GM04504 (cell line): ENCODE measurements around the gene ITPK1.

Experiments
- DNase-seq: peaks from one replicate; pipeline ENCODE4 v3.0.0-alpha.2; 2012; ENCODE audit warnings: low read depth

ITPK1 gene

GRCh38 chr14:93028724-93029076 lies 87.0 kb downstream of the ITPK1 start:
- DNase-seq, result no peak

DNA sequence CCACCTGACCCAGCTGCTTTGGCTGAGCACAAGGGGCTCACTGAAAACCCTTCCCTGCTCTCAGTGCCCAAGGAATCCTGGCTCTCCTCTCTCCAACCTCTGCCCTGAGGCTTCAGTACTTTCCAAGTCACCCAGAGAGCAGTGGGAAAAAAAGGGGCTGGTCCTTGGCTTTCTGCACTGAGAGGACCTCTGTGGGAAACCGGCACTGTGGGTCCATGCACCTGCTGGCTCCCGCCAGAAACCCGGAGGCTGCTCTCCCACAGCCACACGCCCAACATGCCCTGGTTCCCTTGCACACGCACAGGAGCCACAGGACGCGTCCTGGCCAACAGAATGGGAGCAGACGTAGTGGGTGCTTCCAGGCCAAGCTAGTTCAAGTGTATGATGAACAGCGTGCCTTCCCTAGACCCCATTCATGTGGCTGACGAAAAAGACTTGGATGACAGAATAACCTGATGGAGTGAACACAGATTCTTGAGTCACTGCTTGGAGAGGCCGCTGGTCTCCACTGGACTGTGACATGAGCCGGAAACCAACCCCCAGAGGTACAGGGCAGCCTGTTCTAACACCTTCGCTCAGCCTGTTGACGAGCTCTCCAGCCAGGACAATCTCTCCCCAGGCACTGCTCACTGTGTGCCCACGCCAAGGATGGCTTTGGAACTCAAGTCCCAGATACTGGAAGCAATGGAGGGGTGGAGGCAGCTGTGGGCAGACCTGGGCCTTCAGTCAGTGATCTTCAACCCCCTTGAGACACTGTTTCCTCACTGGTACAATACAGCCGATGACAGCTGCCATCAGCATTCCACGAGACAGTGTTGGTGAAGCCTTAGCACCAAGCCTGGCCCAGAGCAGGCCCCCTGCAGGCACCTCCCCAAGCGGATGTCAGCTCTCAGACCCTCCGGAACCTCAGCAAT lies 87.7 kb downstream of the ITPK1 start:
- DNase-seq, result no peak

GRCh38 chr14:93026339-93026738 lies 89.4 kb downstream of the ITPK1 start:
- no peak for DNase-seq

DNA sequence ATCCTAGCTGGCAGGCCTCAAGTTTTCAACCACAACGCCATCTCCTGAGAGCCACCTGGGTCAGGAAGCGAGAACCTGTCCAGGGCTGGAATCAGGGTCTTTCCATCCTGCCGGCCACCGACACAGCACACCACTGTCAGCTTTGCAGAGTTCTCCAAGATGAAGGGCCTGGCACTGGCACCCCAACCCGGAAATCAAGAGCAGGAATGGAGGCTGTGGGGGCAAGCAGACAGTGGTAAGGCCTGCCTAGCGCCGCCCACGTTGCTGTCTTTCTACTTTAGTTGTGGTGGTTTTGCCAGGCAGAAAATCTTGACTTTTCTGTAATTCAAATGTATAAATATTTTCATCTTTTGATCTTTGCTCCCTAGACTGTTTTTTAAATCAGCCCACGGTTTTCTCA lies 90.7 kb downstream of the ITPK1 start:
- no peak for DNase-seq

DNA sequence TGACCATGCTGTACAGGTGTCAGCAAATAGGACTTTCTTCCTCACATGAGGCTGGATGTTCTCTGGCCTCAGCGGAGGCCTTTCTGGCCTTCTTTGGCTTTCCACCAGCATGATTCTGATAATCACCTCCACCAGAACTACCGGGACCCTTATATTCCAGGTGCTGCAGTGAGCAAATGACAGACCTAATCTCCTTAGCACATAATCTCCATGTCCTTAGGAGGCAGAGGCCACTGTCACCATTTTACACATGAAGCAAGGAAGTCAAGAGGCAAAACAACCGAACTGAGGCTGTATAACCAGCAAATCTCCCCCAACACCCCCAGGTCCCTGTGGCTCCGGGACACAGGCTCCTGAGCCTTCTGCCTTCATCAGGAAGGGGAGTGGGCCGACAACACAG lies 91.2 kb downstream of the ITPK1 start:
- DNase-seq, result no peak

- no peak for DNase-seq
These were observed 91.8 kb downstream of the ITPK1 start for GRCh38 chr14:93023802-93024434.

DNA sequence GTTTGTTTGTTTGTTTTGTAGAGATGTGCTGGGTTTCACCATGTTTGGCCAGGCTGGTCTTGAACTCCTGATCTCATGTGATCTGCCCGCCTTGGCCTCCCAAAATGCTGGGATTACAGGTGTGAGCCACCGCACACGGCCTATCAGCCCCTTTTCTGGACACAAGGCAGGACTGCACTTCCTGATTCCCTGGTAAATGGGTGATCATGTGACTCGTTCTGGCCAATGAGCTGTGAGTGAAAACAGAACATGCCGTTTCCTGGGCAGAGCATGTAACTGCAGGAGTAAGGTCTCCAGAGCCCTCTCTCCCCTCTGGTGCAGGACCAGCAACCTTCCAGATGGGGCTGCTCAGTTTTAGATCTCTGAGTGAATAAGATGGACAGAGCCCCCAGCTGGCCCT lies 92.7 kb downstream of the ITPK1 start:
- no peak for DNase-seq

GRCh38 chr14:93019970-93020369 lies 95.8 kb downstream of the ITPK1 start:
- DNase-seq, result no peak

DNA sequence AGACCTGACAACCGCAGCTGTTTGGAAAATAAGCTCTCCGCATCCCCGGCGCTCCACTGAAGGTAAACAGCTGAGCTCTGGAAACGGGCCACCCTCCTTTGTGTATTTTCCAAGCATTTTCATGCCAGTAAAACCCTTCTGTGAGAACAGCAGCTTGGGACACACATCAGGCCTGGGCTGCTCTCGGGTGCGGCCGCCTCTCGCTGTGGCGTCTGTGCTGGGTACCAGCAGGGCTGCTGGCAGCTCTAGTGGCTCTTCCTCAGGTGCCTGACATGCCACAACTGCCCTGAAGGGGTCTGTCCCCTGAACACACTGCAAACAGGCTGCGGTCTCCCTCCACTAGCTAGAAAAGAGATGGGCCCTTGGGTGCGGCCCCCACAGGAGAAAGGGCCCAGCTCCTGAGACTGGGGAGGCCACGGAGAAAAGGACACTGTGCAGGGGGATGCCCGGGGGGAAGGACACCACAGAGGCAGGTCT lies 96.3 kb downstream of the ITPK1 start:
- DNase-seq, result no peak

DNA sequence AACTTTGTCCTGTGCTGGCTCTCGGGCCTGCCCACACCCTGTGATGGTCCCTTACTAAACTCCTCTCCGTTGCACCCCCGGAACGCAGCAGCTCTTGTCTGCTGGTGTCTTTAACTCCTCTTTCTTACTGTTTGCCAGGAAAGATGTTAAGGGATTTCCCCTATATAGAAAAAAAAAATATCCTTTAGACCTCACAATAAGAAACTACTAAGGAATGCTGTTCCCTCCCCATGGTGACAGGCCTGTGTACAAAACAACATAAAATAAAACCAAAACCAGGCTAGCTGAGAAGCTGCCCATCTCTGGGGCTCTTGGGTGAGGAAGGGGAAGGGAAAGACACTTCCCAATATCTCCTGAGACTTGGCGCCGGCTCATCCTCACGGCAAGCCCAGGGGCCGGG lies 97.4 kb downstream of the ITPK1 start:
- peak; percentile 33 for DNase-seq

- no peak for DNase-seq
These were observed 97.8 kb downstream of the ITPK1 start for GRCh38 chr14:93017898-93018297.

DNA sequence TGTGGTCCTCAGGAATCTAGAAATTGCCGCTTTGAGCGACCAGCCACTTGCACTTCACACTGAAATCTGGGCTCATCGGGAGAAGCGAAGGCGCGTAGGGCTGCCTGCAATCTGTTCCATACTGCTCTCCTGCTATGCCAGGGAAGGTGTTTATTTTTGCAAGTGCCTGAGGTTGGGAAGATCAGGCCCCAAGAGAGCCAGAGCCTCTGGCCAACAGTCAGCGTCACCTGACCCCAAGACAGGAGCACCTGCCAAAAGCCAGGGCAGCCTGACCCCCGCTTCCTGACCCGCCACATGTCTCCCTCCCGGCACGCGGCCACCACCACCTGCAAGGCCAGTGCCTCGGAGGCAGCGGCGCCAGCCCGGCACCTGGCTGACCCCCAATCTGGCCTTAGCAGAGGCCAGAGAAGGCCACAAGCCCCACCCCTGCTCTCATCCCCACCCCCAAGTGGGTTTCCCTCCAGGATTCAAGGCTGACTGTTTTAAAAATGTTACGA lies 98.4 kb downstream of the ITPK1 start:
- no peak for DNase-seq

DNA sequence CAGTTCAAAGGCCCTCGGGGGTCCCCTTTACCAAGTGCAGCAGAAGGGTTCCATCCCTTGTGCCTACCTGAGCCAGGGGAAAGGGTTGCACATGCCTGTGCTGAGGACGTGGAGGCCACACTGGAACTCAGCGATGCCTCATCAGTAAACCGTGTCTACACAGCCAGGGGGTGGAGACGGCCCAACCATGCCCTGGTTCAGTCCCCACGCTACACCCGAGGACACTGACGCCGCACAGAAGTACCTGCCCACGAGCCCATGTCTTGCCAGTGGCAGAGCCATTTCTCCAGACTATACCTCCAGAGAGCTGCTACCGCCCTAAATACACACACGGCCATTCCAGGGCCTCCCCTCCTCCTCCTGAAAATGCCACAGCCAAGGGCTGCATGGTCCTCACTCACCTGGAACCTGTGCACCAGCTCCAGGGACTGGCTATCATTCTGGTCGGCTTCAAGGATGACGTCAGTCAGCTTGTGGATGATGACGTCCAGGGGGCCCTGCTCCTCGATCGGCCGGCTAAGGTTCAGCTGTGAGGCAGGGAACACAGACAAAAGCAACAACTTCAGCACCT lies 99.4 kb downstream of the ITPK1 start:
- no peak for DNase-seq

DNA sequence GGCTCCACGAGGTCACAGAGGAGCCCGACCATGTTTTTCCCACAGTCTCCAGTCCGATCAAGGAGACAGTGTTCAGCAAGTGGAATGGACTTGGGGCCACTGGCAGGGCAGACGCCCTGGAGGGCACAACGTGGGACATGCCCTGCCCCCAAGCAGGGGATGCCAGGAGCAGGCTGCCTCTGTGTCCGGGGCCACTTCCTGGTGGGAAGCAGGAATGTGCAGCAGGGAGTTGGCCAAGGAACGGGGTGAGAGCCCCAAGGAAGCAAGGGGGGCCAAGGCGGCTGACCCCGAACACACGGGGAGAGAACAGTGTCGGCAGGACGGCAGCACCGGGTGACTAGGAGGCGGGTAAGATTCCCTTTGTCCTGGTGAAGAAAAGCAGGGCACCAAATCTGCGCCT lies 100.2 kb downstream of the ITPK1 start:
- DNase-seq, result no peak

DNA sequence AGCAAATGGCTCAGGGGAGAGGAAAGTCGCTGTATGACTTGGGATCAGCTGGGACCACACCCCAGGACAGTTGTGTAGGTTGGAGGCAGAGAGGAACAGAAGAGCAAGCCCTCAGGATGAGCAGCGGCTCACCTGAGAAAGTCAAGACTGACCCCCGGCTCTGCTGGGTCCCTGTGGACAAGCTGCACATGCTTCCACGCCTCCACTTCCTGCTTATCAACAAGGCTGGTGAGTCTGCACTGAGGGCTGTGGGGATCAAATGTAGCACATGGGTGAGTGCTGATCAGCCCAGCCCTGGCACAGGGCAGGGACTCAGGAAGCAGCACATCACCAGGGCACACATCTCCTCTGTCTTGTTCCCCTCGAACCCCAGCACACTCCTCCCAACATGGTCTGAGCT lies 100.7 kb downstream of the ITPK1 start:
- no peak for DNase-seq

- DNase-seq, result no peak
These were observed 101.4 kb downstream of the ITPK1 start for GRCh38 chr14:93014058-93015023.

- DNase-seq, result peak; percentile 17
These were observed 102.6 kb downstream of the ITPK1 start for GRCh38 chr14:93012951-93013719.

GRCh38 chr14:93012506-93012905 lies 103.2 kb downstream of the ITPK1 start:
- no peak for DNase-seq

DNA sequence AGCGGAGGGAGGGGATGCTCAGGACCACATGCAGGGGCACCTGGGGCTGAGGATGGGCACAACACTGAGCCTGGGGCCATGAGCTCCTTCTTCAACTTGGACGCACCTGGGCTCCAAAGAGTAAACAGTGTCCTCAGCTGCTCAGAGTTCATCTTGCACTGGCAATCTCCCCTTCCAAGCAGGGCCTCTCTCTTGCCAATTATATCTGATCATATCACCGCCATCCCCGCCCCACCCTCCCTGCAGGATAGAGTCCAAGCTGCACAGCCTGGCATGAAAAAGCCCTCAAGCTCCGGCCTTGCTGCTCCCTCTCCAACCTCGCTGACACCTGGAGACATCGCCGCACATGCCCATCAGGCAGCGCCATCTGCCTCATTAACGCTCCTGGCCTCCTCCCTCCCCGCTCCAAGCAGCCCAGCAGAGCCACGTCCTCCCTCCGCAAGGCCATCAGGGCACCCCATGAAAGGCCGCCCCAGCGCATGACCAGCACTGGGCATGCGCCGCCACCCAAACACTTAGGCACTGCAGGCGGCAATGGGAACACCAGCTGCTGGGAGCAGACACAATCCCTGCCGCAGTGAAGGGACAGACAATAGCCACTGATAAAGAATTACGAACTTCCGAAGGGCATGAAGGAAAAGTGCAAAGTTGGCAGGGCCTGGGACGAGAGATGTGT lies 103.9 kb downstream of the ITPK1 start:
- no peak for DNase-seq

- DNase-seq, result no peak
These were observed 104.6 kb downstream of the ITPK1 start for GRCh38 chr14:93011141-93011529.
